Gastroesophageal sphincter (tissue), 3 donors: Measurements from ENCODE around the gene CHD6.

Source experiments
- CTCF ChIP-seq, 4 experiments: fragments of 200-600 bp in 2 of 4; fragments of 450-650 bp in 2 of 4; sonication (generic) in 1 of 4; IDR thresholded peaks; one replicate each; pipeline ENCODE4 v1.5.1; 2017 to 2019; ENCODE audit warnings: antibody characterized with exemption in 4 of 4, mild to moderate bottlenecking in 2 of 4, moderate library complexity in 2 of 4
- EP300 ChIP-seq: sonication (generic); formaldehyde crosslinking; IDR thresholded peaks from one replicate; pipeline ENCODE4 v1.6.1; 2017; ENCODE audit warnings: antibody characterized with exemption, mild to moderate bottlenecking
- POLR2A ChIP-seq, 2 donors: fragments of 450-650 bp; IDR thresholded peaks; one replicate each; pipeline ENCODE4 v1.6.1; 2017; ENCODE audit warnings: antibody characterized with exemption in 2 of 2, mild to moderate bottlenecking in 2 of 2, moderate library complexity in 1 of 2

DNA sequence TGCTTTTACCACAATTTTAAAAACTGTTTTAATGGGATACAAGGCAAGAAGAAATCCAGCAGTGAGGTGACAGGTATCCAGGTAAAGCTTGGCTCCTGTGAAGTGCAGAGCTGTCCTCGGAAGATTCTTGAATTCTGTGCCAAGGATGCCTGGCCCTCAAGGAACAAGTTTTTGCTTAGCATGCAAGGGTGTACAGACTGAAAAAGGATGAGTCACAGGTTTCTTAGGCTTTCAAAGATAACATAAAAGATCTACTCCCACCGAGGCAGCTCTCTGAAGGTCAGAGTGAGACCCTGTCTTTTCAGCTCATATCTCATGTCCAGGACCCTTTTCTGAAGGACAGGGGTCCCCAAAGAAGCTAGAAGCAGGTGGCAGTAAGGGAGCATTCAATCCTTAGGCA, 83.3 kb downstream of the CHD6 start:
- TF ChIP-seq CTCF (IDR thresholded peaks at IDR 0.05) (no peak), EP300 (no peak), POLR2A (IDR thresholded peaks at IDR 0.05) (no peak)
